Cortex of kidney (tissue), 1 donor: ENCODE results near the gene COL4A6.

Experiments
- DNase-seq: peaks from one replicate; lab custom pipeline; 2025; lab: John Stamatoyannopoulos, UW

Gene COL4A6

DNA sequence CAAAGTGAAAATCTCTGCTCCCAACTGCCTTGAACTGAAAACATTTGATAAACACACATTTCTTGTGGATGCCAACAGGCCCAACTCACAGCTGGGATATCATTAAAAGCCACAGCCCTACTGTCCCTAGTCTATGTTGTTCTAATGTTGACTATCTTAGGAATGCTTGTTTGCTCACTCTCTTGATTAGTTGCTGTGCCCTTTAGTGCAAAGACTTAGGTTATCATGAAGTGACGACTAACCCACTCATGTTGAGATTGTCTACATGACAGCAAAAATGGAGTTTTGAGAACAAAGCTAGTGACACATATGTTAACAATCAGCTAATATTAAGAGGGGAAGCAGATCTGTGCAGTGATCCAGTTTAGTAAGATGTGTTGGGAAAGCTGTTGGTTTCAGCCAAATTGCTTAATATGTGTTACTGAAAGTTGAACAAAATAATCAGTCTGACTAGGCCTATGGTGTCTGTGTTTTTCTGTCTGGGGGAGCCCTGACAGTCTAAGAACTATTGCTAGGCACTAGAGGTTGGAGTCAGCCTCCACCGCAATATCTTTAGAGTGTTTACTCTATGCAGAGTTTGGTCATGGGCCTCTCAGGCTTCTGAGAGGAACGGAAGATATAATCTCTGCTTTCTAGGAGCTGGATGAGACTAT, 221.2 kb downstream of the COL4A6 start:
- DNase-seq: no peak

DNA sequence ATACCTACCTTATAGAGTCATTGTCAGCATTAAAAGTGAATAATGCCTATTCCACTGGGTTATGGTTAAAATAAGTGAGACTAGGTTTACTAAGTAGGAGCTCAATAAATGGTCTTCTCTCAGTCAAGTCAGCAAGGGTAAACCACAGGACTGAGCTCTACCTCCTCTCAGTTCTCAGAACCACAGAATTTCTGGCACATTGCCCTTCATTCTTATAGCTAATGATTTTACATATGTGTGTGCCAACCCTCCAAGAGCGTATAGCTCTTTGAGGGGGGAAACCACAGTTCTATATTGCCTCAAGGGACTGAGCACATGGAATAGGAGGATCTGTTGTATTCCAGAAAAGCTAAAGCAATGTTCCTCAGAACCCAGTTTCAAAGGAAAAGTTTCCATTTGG, 221.8 kb downstream of the COL4A6 start:
- no peak for DNase-seq

DNA sequence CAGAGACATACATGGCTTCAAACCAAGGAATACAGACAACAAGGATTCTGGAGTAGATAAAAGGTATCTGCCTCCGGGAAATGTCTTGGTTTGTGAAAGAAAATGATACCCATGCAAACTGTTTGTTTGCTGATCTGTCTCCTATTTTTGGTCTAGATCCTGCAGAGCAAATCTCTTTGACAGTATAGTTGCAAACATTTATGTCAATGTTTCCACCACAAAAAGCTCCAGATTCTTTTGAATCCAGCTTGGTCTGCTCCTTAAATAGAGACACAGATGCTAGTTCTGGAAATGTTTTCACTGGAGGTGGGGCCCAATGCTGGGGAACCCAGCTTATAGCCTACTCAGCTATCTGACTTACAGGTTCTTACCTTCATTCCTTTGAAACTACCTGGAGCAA, 226.9 kb downstream of the COL4A6 start:
- DNase-seq: no peak

DNA sequence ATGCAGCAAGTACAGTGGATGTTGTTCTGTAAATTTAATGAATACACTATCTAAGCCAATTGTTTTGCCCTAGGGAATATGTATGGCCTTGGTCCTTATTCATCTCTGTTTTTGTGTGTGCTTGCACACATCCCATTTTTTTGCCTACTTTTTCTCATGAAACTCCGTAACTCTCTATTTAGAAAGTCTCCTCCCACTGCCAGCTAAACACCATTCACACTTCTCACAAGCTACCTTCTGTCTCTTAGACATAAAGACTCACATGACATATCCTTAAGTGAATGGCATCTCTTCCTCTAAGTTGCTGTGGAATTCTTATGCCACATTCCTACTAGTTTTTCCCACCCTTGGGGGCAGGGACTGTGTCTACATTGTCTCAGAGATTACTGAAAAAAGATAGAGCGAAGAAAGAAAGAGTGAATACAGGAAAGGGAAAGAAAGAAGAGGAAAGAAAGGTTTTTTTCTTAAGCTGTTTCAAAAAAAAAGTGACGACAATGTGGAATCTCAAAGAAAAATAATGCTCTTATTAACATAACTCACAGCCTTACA, 229.1 kb downstream of the COL4A6 start:
- DNase-seq: no peak

DNA sequence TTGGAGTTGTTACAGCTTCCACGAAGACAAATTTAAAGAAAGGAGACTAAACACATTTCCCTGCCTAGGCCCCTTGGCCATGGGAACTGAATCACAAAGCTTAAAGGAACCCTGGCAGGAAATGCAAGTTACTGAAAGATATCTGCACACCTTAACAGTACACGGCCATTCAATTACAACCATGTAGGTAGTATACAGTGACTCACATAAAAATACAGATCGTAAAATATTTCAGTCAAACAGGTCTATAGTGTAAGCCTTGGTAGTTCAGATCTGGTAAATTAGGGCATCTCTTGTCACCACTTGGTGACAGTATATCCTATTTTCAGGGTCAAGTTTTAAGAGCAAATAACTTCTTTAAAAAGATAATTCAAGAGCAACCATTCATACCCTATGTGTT, 234.7 kb downstream of the COL4A6 start:
- no peak for DNase-seq

DNA sequence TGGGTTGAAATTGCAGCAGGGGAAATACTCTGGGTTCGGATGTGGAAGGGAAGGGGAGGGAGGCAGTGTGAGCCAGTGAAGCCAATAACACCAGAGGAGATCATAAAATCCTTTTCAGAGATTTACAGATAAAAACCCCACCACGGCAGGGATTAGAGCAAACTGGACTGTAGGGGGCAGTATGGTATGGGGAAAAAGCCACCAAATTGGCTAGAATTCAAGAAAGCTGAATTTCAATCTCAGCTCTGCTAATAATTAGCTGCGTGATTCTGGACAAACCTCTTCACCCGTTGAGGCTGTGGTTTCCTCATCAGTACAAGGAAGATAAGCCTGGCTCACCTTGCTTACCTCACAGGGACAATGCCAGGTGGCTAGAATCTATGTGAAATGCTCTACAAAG, 238.5 kb downstream of the COL4A6 start:
- DNase-seq: no peak

DNA sequence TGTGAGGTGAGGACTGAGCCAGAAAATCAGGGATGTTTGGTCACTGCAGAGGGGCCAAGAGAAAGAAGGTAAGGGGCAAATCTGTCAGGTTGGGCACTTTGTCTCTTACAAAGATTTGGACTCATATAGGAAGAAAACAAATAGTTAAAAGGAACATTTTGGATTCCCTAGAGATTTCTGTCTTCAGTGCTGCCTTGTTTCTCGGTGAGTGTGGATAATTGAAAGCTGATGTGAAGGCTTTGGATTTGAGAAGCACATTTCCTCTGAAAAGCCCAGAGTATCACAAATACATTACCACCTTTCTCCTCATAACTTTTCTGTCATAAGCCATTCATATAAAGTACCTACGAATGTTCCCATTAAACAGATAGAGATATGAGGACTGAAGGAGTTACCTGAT, 239.2 kb downstream of the COL4A6 start:
- DNase-seq: no peak

DNA sequence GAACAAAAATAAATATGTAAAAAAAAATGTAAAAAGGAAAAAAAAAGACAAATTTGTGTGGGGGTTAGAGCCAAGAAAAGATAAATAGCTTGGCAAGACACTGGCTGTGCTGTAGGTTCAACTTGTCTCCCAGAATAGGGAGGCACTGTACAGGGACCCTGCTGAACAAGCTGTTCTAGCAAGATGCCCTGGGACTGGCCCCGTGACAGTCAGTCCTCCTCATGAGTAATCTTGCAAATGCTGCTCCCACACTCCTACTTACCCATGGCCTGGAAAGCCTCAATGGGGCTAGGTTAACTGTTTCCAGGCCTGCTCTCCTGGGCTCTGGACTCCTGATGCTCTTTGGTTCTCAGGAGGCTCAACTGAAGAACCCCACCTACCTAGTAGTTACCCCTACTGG, 239.8 kb downstream of the COL4A6 start:
- no peak for DNase-seq

DNA sequence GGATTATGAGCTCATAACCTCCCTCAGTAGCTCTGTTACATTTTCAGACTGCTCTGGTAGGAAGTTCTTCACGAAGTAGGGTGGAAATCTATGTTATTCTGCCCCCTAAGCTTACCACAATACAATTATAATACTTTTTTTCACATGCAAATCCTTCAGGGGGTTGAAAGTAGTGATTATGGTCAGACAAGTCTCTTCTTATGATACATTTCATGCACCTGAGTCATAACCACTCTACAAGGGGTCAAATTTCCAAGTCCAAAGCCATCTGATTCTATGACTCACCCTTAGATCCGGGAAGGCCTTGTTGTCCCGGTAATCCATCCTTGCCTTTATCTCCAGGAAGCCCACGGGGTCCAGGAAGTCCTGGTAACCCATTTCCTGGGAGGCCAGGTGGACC, 251.4 kb downstream of the COL4A6 start:
- no peak for DNase-seq

DNA sequence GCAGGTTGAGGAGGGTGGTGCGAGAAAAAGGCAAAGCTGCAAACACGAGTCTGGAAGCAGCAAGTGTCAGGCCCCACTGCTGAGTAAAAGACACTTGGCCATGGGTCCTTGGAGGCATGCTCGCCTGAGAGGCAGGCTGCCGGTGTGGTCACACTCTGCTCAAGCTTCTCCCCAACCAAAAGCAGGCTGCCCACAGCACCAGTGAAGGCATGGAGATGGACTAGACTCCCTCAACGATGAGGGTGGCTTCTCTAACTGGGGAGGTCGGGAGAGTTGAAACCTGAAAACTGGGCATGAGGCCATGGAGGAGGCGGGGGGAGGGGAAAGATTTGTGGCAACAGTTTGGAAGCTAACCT, 260.1 kb downstream of the COL4A6 start:
- no peak for DNase-seq

DNA sequence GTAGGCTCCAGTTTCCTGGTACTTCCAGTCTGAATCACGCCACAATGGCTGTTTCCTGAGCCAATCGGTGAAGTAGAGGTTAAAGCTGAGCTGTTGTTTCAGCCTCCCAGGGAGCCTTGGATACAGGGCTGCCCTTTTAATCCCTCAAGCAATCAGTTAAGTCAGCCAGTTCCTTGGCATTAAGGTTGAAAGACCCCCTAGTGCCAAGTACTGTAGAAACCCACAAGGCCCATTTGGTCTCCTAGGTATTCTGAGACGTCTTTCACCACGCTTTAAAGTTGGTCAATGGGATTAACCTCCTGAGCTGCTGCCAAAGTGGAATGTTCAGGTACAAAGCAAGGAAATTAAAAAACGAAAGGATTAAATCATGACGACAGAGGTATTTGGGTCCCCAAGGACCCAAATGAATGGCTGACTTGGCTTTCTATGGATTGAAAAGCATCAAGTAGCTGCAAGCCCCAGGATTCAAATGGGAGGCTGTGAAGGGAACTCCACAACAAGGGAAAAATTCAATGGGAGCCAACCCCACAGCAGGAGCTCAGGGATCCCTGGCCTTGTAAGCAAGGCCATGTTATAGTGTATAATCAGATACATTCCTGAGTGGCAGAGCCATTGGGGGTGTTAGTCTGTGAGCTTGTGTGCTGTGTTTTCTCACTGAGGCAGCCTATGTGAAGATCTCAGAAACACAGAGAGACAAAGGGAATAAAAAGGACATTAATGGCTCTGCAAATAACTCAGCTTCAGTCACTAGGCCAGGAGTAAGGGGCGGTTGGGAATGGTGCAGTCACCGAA, 260.7 kb downstream of the COL4A6 start:
- no peak for DNase-seq

DNA sequence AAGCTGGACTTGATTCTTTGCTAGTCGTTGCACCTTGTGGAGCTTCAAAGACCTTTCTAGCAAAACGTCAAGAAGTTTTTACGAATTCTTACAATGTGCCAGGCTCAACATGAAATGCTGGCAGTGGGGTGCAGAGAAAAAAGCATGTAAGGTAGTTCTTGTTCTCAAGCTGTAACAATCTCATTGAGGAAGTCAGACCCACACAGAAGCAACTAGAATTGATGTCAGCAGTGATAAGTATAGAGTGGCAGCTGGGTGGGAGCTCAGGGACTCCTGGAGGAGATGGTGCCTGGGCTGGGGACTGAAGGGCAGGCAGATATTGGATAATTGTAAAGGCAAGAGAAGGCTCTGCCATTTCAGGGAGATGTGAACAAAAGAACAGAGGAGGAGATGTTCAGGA, 264.3 kb downstream of the COL4A6 start:
- no peak for DNase-seq

DNA sequence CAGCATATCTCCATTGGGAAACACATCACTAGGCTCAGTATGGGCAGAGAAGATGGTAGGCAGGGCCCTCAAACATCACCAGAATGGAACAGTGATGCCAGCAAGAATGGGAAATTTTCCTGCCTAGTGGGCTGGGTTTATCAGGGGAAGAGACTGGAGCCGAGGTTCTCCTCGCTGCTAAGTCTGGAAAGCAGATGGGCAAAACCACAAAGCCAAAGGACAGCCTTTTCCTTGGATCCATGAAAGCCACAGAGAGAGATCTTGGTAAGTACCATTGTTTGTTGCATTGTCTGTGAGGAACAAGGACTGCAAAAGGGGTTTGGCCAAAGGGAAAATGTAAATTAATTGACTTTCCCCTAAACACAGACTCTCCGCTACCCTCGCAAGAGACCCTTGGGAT, 266.6 kb downstream of the COL4A6 start:
- DNase-seq: no peak

DNA sequence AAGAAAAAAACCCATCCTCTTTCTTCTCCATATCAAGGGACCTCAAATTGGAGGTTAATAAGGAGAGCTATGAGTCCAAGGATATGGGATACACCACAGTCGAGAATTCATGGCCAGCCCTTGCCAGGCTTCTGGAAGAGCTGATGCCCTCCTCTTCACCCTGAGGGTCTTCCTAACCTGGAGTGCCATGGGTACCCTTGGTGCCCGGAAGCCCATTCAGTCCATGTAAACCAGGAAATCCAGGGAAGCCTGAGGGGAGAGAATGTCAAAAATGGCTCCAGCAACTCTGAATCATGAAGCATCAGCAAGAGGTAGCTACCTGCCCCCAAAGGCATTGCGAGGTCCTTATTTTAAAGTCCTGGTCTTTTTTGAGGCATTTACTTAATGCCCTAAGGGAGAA, 268.5 kb downstream of the COL4A6 start:
- no peak for DNase-seq

DNA sequence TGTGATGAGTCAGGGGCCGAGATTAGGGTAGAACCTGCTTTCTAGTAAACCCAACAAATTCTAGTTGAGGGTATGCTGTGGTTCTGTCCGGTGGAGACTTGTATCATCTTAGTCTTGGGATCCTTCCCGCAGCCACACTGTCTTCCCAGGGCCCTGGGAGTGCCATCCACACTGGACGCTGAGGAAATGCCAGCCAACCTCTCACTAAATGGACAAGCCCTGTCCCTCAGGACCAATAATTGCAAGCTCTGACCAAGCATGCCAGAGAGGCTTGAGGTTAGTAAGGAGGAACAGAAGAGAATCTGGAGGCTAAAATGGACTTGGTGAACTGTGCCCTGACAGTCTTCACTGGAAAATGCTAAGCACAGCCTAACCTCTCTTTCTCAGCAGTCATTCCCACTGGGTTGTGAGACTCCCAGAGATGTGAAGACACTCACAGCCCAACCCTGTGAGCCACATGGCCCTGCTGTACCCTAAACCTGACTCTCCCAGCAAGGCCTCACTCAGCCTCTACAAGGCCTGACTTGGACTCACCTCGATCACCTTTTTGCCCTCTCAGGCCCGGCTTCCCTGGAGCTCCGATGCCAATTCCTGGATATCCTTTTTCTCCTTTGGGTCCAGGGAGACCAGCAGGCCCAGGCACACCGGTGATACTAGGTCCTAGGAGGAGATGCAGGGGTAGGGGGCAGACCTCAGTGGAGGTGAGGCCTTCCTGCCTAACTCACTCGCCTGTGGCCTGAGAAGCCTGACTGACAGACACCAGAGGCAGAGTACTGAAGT, 269.1 kb downstream of the COL4A6 start:
- no peak for DNase-seq

DNA sequence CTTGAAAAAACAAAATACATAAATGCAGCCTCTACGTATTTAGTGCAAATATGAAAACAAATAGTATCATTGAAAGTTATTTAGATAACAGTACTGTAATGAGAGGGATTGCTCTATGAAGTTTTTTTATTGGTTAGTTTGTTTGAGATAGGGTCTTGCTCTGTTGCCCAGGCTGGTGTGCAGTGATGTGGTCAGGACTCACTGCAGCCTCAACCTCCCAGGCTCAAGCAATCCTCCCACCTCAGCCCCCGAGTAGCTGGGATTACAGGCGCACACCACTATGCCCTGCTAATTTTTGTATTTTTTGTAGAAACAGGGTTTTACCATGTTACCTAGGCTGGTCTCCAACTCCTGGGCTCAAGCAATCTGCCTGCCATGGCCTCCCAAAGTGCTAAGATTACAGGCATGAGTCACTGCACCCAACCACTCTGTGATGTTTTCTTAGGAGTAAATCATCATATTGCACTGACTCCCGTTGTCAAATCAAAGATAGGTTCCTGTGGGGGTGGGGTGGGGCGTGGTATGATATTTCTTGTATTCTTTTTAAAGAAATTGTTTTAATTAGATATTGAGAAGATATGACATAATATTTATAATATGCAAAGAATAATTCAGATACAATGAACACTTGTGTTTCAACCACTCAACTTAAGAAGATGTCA, 270.9 kb downstream of the COL4A6 start:
- no peak for DNase-seq

DNA sequence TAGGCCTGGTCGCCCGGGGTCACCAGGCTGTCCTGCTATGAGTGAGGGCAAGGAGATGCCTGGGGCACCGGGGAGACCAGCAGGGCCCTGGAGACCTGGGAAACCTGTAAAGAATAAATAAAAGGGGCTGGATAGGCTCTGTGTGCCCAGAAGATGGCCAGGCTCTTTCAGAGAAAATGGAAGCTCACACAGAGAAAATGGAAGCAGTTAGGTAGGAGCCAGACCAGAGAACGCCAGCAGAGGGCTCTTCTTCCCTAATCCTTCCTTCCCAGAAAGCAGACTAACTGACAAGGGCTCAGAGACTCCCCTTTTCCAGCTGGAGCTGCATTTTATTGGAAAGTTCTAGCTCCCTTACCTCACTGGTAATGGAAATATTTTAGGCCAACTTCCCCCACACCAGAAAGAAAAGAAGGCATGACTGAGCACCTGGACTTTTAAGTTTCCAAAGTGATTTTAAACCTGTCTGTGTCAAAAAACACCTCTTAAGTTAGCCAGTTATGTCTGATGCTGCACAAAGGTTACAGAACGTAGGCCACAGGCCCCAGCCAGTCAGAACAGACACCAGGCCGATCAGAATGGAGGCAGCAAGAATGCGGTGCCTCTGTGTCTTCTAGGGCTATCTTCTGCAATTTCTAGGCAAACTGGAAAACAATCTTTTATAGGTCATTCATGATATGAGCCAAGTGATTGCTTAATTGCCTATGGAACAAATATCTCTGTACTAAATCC, 272.7 kb downstream of the COL4A6 start:
- no peak for DNase-seq

DNA sequence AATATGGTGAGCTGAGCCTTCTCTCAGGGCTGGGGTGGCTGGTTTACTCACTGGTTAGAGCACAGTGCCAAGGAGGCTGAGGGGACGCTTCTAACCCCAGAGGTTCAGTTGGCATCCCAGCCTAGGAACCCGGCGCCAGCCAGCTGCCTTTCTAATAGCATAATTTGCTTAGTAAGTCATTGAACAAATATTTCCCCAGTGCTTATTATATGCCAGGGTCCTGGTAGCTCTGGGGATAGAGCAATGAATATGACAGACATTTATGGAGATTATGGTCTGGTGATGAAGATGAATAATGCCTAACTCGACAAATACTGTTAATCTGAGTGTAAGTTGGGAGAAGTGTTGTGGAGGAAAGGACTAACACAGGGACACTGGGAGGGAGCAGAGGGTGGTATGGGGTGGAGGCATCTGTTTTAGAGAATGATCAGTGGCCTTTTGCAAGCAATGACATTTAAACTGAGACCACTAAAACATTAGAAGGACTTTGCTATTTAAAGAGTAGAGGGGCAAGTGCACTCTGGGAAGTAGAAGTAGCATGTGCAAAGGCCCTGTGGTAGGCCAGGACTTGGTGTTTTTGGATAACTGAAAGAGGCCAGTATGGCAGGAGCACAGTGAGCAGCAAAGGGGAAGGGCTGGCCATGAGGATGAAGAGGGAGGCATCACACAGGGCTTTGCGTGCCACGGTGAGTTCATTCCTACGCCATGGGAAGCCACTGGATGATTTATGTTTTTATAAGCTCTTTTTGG, 274.7 kb downstream of the COL4A6 start:
- DNase-seq: no peak

DNA sequence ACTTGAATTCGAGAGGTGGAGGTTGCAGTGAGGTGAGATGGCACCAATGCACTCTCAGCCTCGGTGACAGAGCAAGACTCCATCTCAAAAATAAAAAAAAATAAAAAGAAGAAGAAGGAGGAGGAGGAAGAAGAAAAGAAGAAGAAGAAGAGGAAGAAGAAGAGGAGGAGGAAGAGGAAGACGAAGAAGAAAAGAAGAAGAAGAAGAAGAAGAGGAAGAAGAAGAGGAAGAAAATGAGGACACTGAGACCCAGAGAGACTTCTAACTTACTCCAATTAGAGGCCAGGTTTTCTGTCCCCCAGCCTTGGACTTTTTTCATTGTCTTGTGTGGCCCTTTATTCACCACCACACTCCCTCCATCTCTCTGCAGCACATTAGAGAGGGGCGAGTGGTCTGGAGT, 276.0 kb downstream of the COL4A6 start:
- DNase-seq: no peak

DNA sequence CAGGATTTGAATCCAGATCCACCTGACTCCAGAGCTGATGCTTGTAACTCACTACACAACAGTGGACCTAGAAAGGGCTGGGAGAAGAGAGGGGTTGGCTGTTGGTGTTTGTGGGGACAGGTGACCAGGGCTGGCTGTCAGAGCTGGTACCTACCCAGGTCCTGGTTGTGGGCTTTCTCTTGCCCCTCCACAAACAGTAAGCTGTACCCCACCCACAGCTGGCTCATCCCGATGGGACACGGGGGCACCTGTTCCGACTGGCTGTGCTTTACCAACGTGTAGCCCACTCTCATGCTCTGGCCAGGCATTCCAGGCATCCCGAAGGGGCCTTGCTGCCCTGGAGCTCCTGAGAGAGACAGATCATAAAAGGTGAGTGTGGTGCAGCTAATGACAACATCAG, 277.9 kb downstream of the COL4A6 start:
- DNase-seq: no peak
